ENCODE results near the gene ZNF678.

Gene ZNF678

GRCh38 chr1:227725046-227725445 lies 161.7 kb downstream of the ZNF678 start:
- DNase-seq, result no peak

- no peak for DNase-seq
Observed at GRCh38 chr1:227726318-227726717, 163.0 kb downstream of the ZNF678 start.
